GM18511 (cell line): ENCODE measurements around the gene OSBPL3.
"Not testable (repeated sequence)": the region's sequence is repeated elsewhere in the genome, so short reads cannot be mapped to it uniquely, and the experiment has no call there.

ENCODE experiments used
- ATAC-seq: cut with Tn5 transposase; IDR thresholded peaks from one replicate; pipeline ENCODE4 v1.9.1; 2021; ENCODE audit warnings: mild to moderate bottlenecking, moderate library complexity; ENCODE audit not compliant: unreplicated experiment

OSBPL3 gene

GRCh38 chr7:24922099-24922773 lies 57.7 kb downstream of the OSBPL3 start:
- ATAC-seq, result no peak

GRCh38 chr7:24921362-24921679 lies 58.7 kb downstream of the OSBPL3 start:
- ATAC-seq, result no peak

GRCh38 chr7:24920451-24921361 lies 59.3 kb downstream of the OSBPL3 start:
- no peak for ATAC-seq

GRCh38 chr7:24917510-24918239 lies 62.3 kb downstream of the OSBPL3 start:
- peak; percentile 44 for ATAC-seq

GRCh38 chr7:24916463-24917040 lies 63.4 kb downstream of the OSBPL3 start:
- no peak for ATAC-seq

GRCh38 chr7:24914465-24914859 lies 65.5 kb downstream of the OSBPL3 start:
- no peak for ATAC-seq

GRCh38 chr7:24913801-24914464 lies 66.0 kb downstream of the OSBPL3 start:
- no peak for ATAC-seq

GRCh38 chr7:24912874-24913514 lies 67.0 kb downstream of the OSBPL3 start:
- no peak for ATAC-seq

- no peak for ATAC-seq
Measured at GRCh38 chr7:24912424-24912823, 67.6 kb downstream of the OSBPL3 start.

GRCh38 chr7:24911213-24911603 lies 68.8 kb downstream of the OSBPL3 start:
- peak; percentile 52 for ATAC-seq

GRCh38 chr7:24910551-24911212 lies 69.3 kb downstream of the OSBPL3 start:
- ATAC-seq, result no peak

- no peak for ATAC-seq
Measured at GRCh38 chr7:24908727-24909126, 71.3 kb downstream of the OSBPL3 start.

GRCh38 chr7:24908166-24908565 lies 71.8 kb downstream of the OSBPL3 start:
- no peak for ATAC-seq

GRCh38 chr7:24907311-24907886 lies 72.6 kb downstream of the OSBPL3 start:
- peak; percentile 69 for ATAC-seq

GRCh38 chr7:24905996-24906770 lies 73.8 kb downstream of the OSBPL3 start:
- no peak for ATAC-seq

- ATAC-seq, result not testable (repeated sequence)
Measured at GRCh38 chr7:24903992-24904391, 76.0 kb downstream of the OSBPL3 start.

GRCh38 chr7:24903559-24903958 lies 76.4 kb downstream of the OSBPL3 start:
- no peak for ATAC-seq

GRCh38 chr7:24902931-24903330 lies 77.0 kb downstream of the OSBPL3 start:
- ATAC-seq, result no peak

- ATAC-seq, result no peak
Measured at GRCh38 chr7:24902276-24902675, 77.7 kb downstream of the OSBPL3 start.
